OCI-LY3 (cell line): ENCODE measurements around the gene SEC22A.

ENCODE experiments used
- H2AFZ ChIP-seq: fragments of 200-600, 300-600 bp; shearing (Covaris generic); 2 replicates; pipeline ENCODE4 v1.6.0; 2014; ENCODE audit warnings: antibody characterized with exemption, low read depth, low read length
- H3K27ac ChIP-seq: fragments of 200-600, 300-600 bp; sonication (generic); 2 replicates; pipeline ENCODE4 v1.5.1; 2014; ENCODE audit warnings: mild to moderate bottlenecking, low read length, moderate library complexity, mixed read lengths
- H3K27me3 ChIP-seq: fragments of 200-600, 300-600 bp; sonication (generic); 2 replicates; pipeline ENCODE4 v1.6.1; 2014; ENCODE audit warnings: low read depth, low read length, mixed read lengths
- H3K36me3 ChIP-seq: fragments of 200-600, 300-600 bp; sonication (generic); replicated peaks from 2 replicates; pipeline ENCODE3; 2014; ENCODE audit warnings: low read depth, low read length, mixed read lengths
- H3K4me1 ChIP-seq: fragments of 300-600, 200-600 bp; sonication (generic); 2 replicates; pipeline ENCODE4 v1.6.1; 2014; ENCODE audit warnings: low read length, mixed read lengths
- H3K4me2 ChIP-seq: fragments of 200-600, 300-600 bp; sonication (generic); 2 replicates; pipeline ENCODE4 v1.6.1; 2014; ENCODE audit warnings: low read length, mixed read lengths
- H3K4me3 ChIP-seq: fragments of 300-600, 200-600 bp; sonication (generic); 2 replicates; pipeline ENCODE4 v1.5.1; 2014; ENCODE audit warnings: antibody characterized with exemption, mild to moderate bottlenecking, low read length, moderate library complexity
- H3K79me2 ChIP-seq: fragments of 300-600, 200-600 bp; shearing (Covaris generic); 2 replicates; pipeline ENCODE4 v1.6.1; 2014; ENCODE audit warnings: mild to moderate bottlenecking, low read length, mixed read lengths
- H3K9ac ChIP-seq: fragments of 300-600, 200-600 bp; shearing (Covaris generic); 2 replicates; pipeline ENCODE4 v1.6.0; 2014; ENCODE audit warnings: mild to moderate bottlenecking, low read length, moderate library complexity
- H3K9me3 ChIP-seq: fragments of 200-600, 300-600 bp; shearing (Covaris generic); 2 replicates; pipeline ENCODE4 v1.6.1; 2014; ENCODE audit warnings: low read length, mixed read lengths; ENCODE audit not compliant: insufficient read depth
- H4K20me1 ChIP-seq: fragments of 200-600, 300-600 bp; sonication (generic); 2 replicates; pipeline ENCODE4 v1.6.1; 2016; ENCODE audit warnings: low read length, mixed read lengths; ENCODE audit not compliant: insufficient read depth
- EZH2phosphoT487 ChIP-seq: fragments of 200-600 bp; shearing (Covaris generic); IDR thresholded peaks from 2 replicates; pipeline ENCODE4 v1.6.1; 2018; ENCODE audit warnings: antibody characterized with exemption, mixed run types, low read depth
- TF ChIP-seq, protein P1 (sequence below): fragments of 200-600, 300-600 bp; sonication (generic); IDR thresholded peaks from 2 replicates; pipeline ENCODE4 v1.5.1; 2014; ENCODE audit warnings: antibody characterized with exemption, low read length, low read depth

Gene SEC22A

DNA sequence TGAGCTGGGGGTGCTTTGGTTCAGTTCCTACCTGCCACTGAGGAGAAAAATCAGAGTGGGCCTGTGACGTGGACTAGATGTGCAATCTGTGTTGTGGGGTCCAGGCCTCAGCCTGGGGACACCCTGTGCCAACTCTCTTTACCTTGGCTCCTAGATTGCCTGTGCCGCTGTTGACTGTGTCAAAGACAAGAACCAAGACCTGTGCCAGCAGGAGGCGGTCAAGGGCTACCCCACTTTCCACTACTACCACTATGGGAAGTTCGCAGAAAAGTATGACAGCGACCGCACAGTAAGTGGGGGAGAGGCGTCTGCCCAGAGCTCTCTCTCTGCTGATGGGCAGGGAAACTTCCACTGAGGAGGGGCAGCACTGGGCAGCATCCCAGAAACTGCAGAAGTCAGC, 40.6 kb upstream of the SEC22A start:
- Histone ChIP-seq H3K36me3 (peaks cover 51% of the 10 kb centered on the region), H2AFZ (no peak overlapping the region), H3K4me3 (no peak overlapping the region), H3K79me2 (no peaks in the 10 kb centered on the region), H3K9me3 (no peaks in the 10 kb centered on the region), H3K4me1 (0 out of 2 replicates have a peak, but pooled peaks cover 6% of the 10 kb centered on the region), H3K4me2 (no peak overlapping the region), H3K9ac (no peak overlapping the region), H3K27me3 (no peaks in the 10 kb centered on the region), H4K20me1 (no peaks in the 10 kb centered on the region), H3K27ac (no peak overlapping the region)
- TF ChIP-seq, protein P1, sequence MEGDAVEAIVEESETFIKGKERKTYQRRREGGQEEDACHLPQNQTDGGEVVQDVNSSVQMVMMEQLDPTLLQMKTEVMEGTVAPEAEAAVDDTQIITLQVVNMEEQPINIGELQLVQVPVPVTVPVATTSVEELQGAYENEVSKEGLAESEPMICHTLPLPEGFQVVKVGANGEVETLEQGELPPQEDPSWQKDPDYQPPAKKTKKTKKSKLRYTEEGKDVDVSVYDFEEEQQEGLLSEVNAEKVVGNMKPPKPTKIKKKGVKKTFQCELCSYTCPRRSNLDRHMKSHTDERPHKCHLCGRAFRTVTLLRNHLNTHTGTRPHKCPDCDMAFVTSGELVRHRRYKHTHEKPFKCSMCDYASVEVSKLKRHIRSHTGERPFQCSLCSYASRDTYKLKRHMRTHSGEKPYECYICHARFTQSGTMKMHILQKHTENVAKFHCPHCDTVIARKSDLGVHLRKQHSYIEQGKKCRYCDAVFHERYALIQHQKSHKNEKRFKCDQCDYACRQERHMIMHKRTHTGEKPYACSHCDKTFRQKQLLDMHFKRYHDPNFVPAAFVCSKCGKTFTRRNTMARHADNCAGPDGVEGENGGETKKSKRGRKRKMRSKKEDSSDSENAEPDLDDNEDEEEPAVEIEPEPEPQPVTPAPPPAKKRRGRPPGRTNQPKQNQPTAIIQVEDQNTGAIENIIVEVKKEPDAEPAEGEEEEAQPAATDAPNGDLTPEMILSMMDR, result peak; percentile 11; the same call in 1 of the 2 replicates
- TF ChIP-seq EZH2phosphoT487, result no peak

DNA sequence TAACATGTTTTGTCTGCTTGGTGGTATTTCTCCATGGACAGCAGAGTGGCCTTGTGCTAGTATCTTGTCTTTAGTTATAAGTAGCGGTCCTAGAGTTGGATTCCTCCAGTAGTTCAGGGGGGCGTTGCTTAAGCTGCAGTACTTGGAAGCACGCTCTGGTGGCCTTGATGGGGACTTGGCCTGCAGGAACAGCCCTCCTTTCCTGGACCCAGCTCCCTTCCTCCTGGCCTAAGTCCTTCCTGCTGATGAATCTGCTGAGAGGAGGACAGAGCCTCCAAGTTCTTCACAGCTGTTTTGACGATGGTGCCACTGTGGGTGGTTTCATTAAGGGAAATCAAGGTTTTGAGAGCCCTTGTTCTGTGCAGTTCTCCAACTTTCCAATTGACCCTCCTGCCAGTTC, 38.6 kb upstream of the SEC22A start:
- Histone ChIP-seq H3K4me2 (no peak overlapping the region), H3K9me3 (no peaks in the 10 kb centered on the region), H4K20me1 (no peaks in the 10 kb centered on the region), H3K36me3 (peaks cover 58% of the 10 kb centered on the region), H3K4me1 (0 out of 2 replicates have a peak, but pooled peaks cover 3% of the 10 kb centered on the region), H3K79me2 (no peaks in the 10 kb centered on the region), H3K4me3 (no peak overlapping the region), H2AFZ (no peak overlapping the region), H3K27ac (no peak overlapping the region), H3K27me3 (no peaks in the 10 kb centered on the region), H3K9ac (no peak overlapping the region)
- no peak for TF ChIP-seq EZH2phosphoT487
- TF ChIP-seq, protein P1, result no peak

DNA sequence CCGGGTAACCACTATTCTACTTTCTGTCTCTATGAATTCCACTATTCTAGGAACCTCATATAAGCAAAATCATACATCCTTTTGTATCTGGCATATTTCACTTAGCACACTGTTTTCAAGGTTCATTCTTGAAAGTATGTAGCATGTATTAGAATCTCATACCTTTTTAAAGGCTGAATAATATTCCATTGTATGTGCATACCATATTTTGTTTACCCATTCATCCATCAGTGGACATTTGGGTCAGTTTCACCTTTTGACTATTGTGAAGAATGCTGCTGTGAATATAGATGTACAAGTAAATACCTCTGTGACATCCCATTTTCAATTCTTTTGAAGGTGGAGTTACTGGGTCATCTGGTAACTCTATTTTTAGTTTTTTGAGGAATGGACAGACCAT, 36.6 kb upstream of the SEC22A start:
- Histone ChIP-seq H4K20me1 (no peaks in the 10 kb centered on the region), H3K27ac (no peak overlapping the region), H3K4me3 (no peak overlapping the region), H3K27me3 (no peaks in the 10 kb centered on the region), H3K79me2 (no peaks in the 10 kb centered on the region), H3K9ac (no peak overlapping the region), H3K36me3 (peaks cover 58% of the 10 kb centered on the region), H3K4me1 (no peaks in the 10 kb centered on the region), H3K9me3 (no peaks in the 10 kb centered on the region), H3K4me2 (no peak overlapping the region), H2AFZ (no peak overlapping the region)
- TF ChIP-seq EZH2phosphoT487, result no peak
- TF ChIP-seq, protein P1, result no peak

DNA sequence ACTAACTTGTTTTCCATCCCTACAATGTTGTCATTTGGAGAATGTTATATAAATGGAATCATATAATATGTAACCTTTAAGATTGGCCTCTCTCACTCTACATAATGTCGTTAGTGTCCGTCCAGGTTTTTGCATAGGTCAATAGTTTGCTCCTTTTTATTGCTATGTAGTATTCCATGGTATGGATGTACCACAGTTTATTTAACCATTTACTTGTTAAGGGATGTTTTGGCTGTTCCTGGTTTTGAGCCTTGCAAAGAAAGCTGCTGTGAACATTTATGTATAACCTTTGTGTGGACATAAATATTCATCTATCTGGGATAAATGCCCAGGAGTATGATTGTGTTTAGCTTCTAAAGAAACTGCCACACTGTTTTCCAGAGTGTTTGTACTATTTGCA, 34.1 kb upstream of the SEC22A start:
- Histone ChIP-seq H3K9me3 (no peaks in the 10 kb centered on the region), H2AFZ (no peak overlapping the region), H4K20me1 (no peaks in the 10 kb centered on the region), H3K9ac (no peak overlapping the region), H3K4me2 (no peak overlapping the region), H3K27me3 (no peaks in the 10 kb centered on the region), H3K4me1 (no peaks in the 10 kb centered on the region), H3K4me3 (no peak overlapping the region), H3K79me2 (no peaks in the 10 kb centered on the region), H3K27ac (no peak overlapping the region), H3K36me3 (peaks cover 46% of the 10 kb centered on the region)
- TF ChIP-seq, protein P1, result no peak
- TF ChIP-seq EZH2phosphoT487, result no peak
